ENCODE measurements around the gene COL23A1.

DNA sequence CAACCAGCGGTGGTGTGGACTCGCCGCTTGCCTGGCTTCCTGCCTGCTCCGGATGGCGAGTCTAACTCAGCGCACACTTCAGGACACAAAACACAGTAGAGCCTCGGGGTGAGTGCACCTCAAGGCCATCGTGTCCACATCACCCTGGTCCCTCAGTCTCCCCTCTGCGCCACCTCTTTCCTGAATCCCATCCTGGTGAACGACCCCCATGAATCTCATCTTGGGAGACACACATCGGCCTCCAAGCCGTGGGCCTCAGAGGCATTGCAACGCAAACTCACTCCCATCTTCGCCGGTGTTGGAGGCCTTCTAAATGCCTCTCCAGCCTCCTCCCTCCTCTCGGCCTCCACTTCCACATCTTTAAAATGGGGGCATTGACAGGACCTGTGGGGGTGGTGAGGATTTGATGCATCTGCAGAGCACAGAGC lies 124.3 kb downstream of the COL23A1 start:
- TF ChIP-seq GATA2 (IDR thresholded peaks at IDR 0.05; ENCODE audit: low read depth, low read length) (no peak), GATA3 (IDR thresholded peaks at IDR 0.05; ENCODE audit: low read depth, low read length) (no peak)

Data from SH-SY5Y (cell line).